22Rv1 (cell line): ENCODE measurements around the gene TBC1D21.

Source experiments
- ZFX ChIP-seq: fragments of 450-650 bp; IDR thresholded peaks from 2 replicates; pipeline ENCODE4 v1.6.1; 2017; ENCODE audit warnings: antibody characterized with exemption, borderline replicate concordance
- TF ChIP-seq, protein P1 (sequence below): fragments of 450-650 bp; IDR thresholded peaks from 2 replicates; pipeline ENCODE4 v1.5.1; 2017; ENCODE audit warnings: mild to moderate bottlenecking

DNA sequence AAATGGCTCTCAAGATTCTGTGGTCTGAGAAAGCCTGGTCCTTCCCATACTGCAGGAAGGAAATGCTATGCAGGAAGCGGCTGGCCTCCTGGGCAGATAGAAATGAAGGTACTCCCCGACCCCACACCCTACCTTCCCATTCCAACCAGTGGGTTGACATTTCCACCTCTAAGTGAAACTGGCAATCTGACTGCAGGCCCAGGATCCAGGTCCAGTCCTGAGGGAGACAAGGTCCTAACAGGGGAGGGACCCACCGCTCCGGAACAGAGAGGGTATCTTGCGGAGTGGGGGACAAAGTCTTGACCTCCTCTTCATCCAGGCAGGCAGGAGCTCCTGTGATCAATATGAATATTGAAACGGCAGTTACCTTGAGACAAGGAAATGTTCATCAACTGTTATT lies 46.3 kb downstream of the TBC1D21 start:
- TF ChIP-seq, protein P1, sequence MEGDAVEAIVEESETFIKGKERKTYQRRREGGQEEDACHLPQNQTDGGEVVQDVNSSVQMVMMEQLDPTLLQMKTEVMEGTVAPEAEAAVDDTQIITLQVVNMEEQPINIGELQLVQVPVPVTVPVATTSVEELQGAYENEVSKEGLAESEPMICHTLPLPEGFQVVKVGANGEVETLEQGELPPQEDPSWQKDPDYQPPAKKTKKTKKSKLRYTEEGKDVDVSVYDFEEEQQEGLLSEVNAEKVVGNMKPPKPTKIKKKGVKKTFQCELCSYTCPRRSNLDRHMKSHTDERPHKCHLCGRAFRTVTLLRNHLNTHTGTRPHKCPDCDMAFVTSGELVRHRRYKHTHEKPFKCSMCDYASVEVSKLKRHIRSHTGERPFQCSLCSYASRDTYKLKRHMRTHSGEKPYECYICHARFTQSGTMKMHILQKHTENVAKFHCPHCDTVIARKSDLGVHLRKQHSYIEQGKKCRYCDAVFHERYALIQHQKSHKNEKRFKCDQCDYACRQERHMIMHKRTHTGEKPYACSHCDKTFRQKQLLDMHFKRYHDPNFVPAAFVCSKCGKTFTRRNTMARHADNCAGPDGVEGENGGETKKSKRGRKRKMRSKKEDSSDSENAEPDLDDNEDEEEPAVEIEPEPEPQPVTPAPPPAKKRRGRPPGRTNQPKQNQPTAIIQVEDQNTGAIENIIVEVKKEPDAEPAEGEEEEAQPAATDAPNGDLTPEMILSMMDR: no peak
- no peak for TF ChIP-seq ZFX
